SK-N-SH (cell line): ENCODE measurements around the gene ALAS1. TPM values are rescaled to one million over a fixed set of nuclear protein-coding genes. Genes with fewer than 3 reads are reported as not detected.

Experiments
- CTCF ChIA-PET: fragments of 300-600, 350-600 bp; formaldehyde crosslinking; extraction: SDS; loops from one replicate; lab custom pipeline; 2021; lab: Yijun Ruan, JAX
- POLR2A ChIA-PET: fragments of 350-600 bp; sonication (Branson Sonifier 250); formaldehyde crosslinking; extraction: SDS; loops from one replicate; lab custom pipeline; 2020; ENCODE audit warnings: antibody characterized with exemption, inconsistent platforms; lab: Yijun Ruan, JAX
- DNase-seq: peaks from one replicate; pipeline ENCODE4 v3.0.0; 2012
- H2AFZ ChIP-seq: fragments of 200-600 bp; sonication (generic); 2 replicates; pipeline ENCODE4 v1.8.1; 2016; ENCODE audit warnings: antibody characterized with exemption, mild to moderate bottlenecking, low read depth
- H3F3A ChIP-seq: fragments of 200-600 bp; sonication (generic); replicated peaks from 2 replicates; pipeline ENCODE3; 2016; ENCODE audit warnings: antibody characterized with exemption, mild to moderate bottlenecking; ENCODE audit not compliant: insufficient read depth
- H3K27ac ChIP-seq, 2 experiments: fragments of 200-500 bp in 1 of 2; fragments of 200-600 bp in 1 of 2; sonication (Bioruptor generic) in 1 of 2; sonication (generic), shearing (Covaris generic) in 1 of 2; 2 replicates each; pipeline versions ENCODE4 v1.5.1 to v1.6.1; 2014 to 2016; ENCODE audit warnings: low read depth in 2 of 2, inconsistent platforms in 1 of 2, low read length in 1 of 2, mild to moderate bottlenecking in 1 of 2, mixed read lengths in 1 of 2
- H3K27me3 ChIP-seq: fragments of 200-600 bp; sonication (generic), shearing (Covaris generic); 2 replicates; pipeline ENCODE4 v1.6.1; 2016; ENCODE audit warnings: mixed run types; ENCODE audit not compliant: insufficient read depth
- H3K36me3 ChIP-seq, 2 experiments: fragments of 200-500 bp in 1 of 2; fragments of 200-600 bp in 1 of 2; sonication (Bioruptor generic) in 1 of 2; sonication (generic) in 1 of 2; replicated peaks in 1 of 2; 2 replicates each; pipeline versions ENCODE3 to v1.5.1; 2014 to 2016; ENCODE audit warnings: low read length in 1 of 2, mild to moderate bottlenecking in 1 of 2; ENCODE audit not compliant: insufficient read depth in 2 of 2, control insufficient read depth in 1 of 2
- H3K4me1 ChIP-seq, 2 experiments: fragments of 200-500 bp in 1 of 2; fragments of 200-600 bp in 1 of 2; sonication (Bioruptor generic) in 1 of 2; sonication (generic), shearing (Covaris generic) in 1 of 2; 2 replicates each; pipeline versions ENCODE4 v1.5.1 to v1.6.1; 2014 to 2016; ENCODE audit warnings: low read depth in 1 of 2, low read length in 1 of 2, mixed run types in 1 of 2; ENCODE audit not compliant: insufficient read depth in 2 of 2, control insufficient read depth in 1 of 2
- H3K4me2 ChIP-seq: fragments of 200-600 bp; sonication (generic), shearing (Covaris generic); 2 replicates; pipeline ENCODE4 v1.6.1; 2017; ENCODE audit warnings: mixed run types
- H3K4me3 ChIP-seq, 2 experiments: fragments of 200-500 bp in 1 of 2; fragments of 200-600 bp in 1 of 2; sonication (Bioruptor generic) in 1 of 2; sonication (generic), shearing (Covaris generic) in 1 of 2; 2 replicates each; pipeline versions ENCODE4 v1.5.1 to v1.8.1; 2014 to 2016; ENCODE audit warnings: low read depth in 2 of 2, inconsistent platforms in 1 of 2, low read length in 1 of 2, mild to moderate bottlenecking in 1 of 2, mixed read lengths in 1 of 2, moderate library complexity in 1 of 2
- H3K79me2 ChIP-seq: fragments of 200-600 bp; sonication (generic); 2 replicates; pipeline ENCODE4 v1.8.1; 2017; ENCODE audit warnings: mild to moderate bottlenecking; ENCODE audit not compliant: insufficient read depth
- H3K9ac ChIP-seq: fragments of 200-600 bp; sonication (generic); 2 replicates; pipeline ENCODE4 v1.6.1; 2017; ENCODE audit warnings: mixed run types
- H3K9me2 ChIP-seq: fragments of 200-600 bp; sonication (generic); 2 replicates; pipeline ENCODE4 v1.6.1; 2017; ENCODE audit warnings: mixed run types
- H3K9me3 ChIP-seq: fragments of 200-600 bp; sonication (generic); 2 replicates; pipeline ENCODE4 v1.6.1; 2017; ENCODE audit warnings: mixed run types, mild to moderate bottlenecking, moderate library complexity
- H4K20me1 ChIP-seq: fragments of 200-600 bp; sonication (generic); 2 replicates; pipeline ENCODE4 v1.6.1; 2017; ENCODE audit warnings: mild to moderate bottlenecking, mixed run types; ENCODE audit not compliant: insufficient read depth
- CHD2 ChIP-seq: fragments of 150-350 bp; IDR thresholded peaks from 2 replicates; pipeline ENCODE4 v1.6.1; 2018; ENCODE audit warnings: low read length; ENCODE audit not compliant: partially characterized antibody
- EP300 ChIP-seq, 2 experiments: IDR thresholded peaks; 2 replicates each; pipeline versions ENCODE4 v1.4.0 to v1.6.1; 2012; ENCODE audit warnings: borderline replicate concordance in 1 of 2, low read depth in 1 of 2, low read length in 1 of 2
- FOSL2 ChIP-seq: IDR thresholded peaks from 2 replicates; pipeline ENCODE4 v1.4.0; 2012; ENCODE audit warnings: low read depth, mild to moderate bottlenecking, moderate library complexity, borderline replicate concordance
- GABPA ChIP-seq: IDR thresholded peaks from 2 replicates; pipeline ENCODE4 v1.4.0; 2012; ENCODE audit warnings: low read depth, mild to moderate bottlenecking
- GATA2 ChIP-seq: sonication (generic); formaldehyde crosslinking; IDR thresholded peaks from 2 replicates; pipeline ENCODE4 v1.5.0; 2020; ENCODE audit warnings: mild to moderate bottlenecking, missing genetic modification reagents
- MEF2A ChIP-seq: IDR thresholded peaks from 2 replicates; pipeline ENCODE4 v1.4.0; 2012; ENCODE audit warnings: low read depth, borderline replicate concordance
- MXI1 ChIP-seq: IDR thresholded peaks from 2 replicates; pipeline ENCODE4 v1.6.1; 2012; ENCODE audit warnings: mild to moderate bottlenecking, low read depth, low read length, improper control_type of control experiment
- NFIC ChIP-seq: IDR thresholded peaks from 2 replicates; pipeline ENCODE4 v1.4.0; 2012; ENCODE audit warnings: borderline replicate concordance
- POLR2AphosphoS5 ChIP-seq: IDR thresholded peaks from 2 replicates; pipeline ENCODE4 v1.6.1; 2012; ENCODE audit warnings: low read depth, low read length
- RAD21 ChIP-seq: IDR thresholded peaks from 2 replicates; pipeline ENCODE4 v1.6.1; 2012; ENCODE audit warnings: mild to moderate bottlenecking, low read length
- RCOR1 ChIP-seq: fragments of 150-350 bp; IDR thresholded peaks from 2 replicates; pipeline ENCODE4 v1.6.1; 2017; ENCODE audit warnings: antibody characterized with exemption, low read length
- RFX5 ChIP-seq: IDR thresholded peaks from 2 replicates; pipeline ENCODE4 v1.6.1; 2012; ENCODE audit warnings: mild to moderate bottlenecking, improper control_type of control experiment, low read length
- RXRA ChIP-seq: IDR thresholded peaks from 2 replicates; pipeline ENCODE4 v1.4.0; 2012; ENCODE audit warnings: low read depth, mild to moderate bottlenecking, borderline replicate concordance
- SIN3A ChIP-seq: IDR thresholded peaks from 2 replicates; pipeline ENCODE4 v1.6.1; 2012; ENCODE audit warnings: low read depth, mild to moderate bottlenecking, low read length, moderate library complexity, borderline replicate concordance
- SMC3 ChIP-seq: IDR thresholded peaks from 2 replicates; pipeline ENCODE4 v1.6.1; 2012; ENCODE audit warnings: low read depth, low read length, improper control_type of control experiment
- TAF1 ChIP-seq: IDR thresholded peaks from 2 replicates; pipeline ENCODE4 v1.6.1; 2012; ENCODE audit warnings: low read depth, mild to moderate bottlenecking, low read length, moderate library complexity, borderline replicate concordance
- YY1 ChIP-seq: IDR thresholded peaks from 2 replicates; pipeline ENCODE4 v1.4.0; 2012; ENCODE audit warnings: low read depth, mild to moderate bottlenecking
- ZBTB33 ChIP-seq: IDR thresholded peaks from 2 replicates; pipeline ENCODE4 v1.4.0; 2012; ENCODE audit warnings: low read depth, borderline replicate concordance
- WGBS: methylation state at CpG from one replicate; pipeline ENCODE4 v1.1.6; 2017; ENCODE audit warnings: low lambda C conversion rate; 5-methylcytosine and 5-hydroxymethylcytosine counted together
- polyA plus RNA-seq, 3 experiments: library from polyadenylated mRNA; depleted of rRNA; stranded (reverse); fragments of >200 nt; gene quantifications; 2 replicates each; pipeline ENCODE4 v1.2.3, GENCODE V29; 2012
- TF ChIP-seq, protein P1 (sequence below): IDR thresholded peaks from 2 replicates; pipeline ENCODE4 v1.4.0; 2012; ENCODE audit warnings: low read depth, borderline replicate concordance

Gene ALAS1
- polyA plus RNA-seq, 1 of the 3 experiments (the other 2 are of a cell fraction), result 47.9 TPM

DNA sequence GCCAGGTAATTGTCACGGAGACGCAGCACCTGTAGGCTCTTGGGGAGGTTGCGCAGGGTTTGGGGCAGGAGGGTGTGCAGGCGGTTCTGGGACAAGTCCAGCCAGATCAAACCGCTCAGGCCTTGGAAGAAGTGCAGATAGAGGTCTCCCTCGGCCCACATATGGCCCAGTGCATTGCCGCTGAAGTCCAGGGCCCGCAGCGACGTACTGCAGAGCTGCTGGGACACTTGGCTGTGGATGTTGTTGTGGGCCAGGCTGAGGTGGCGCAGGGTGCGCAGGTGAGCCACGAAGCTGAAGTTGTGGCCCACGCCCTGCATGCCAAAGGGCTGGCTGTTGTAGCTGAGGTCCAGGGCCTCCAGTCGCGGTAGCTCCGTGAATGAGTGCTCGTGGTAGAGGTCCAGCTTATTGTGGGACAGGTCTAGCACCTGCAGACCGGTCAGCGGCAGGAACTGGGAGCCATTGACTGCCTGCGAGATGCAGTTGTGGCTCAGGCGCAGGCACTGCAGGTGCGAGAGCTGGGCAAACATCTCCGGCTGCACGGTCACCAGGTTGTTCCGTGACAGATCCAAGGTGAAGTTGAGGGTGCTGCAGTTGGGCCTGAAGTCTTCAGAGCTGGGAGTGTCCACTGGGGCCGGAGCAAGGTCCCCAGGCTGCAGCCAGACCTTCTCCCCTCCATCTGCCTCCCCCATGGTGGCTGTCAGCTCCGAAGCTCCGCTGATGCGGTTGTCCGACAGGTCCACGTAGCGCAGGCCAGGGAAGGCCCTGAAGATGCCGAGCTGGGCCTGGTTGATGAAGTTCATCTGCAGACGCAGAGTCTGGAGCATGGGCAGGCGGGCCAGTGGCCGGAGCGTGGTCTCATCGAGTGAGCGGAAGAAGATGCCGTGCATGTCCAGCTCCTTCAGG lies 24.6 kb downstream of the ALAS1 start:
- no peak for DNase-seq
- no peak overlapping the region for H3K9ac ChIP-seq
- H3K27ac ChIP-seq, result no peak overlapping the region
- no peaks in the 10 kb centered on the region for H3K9me2 ChIP-seq
- no peaks in the 10 kb centered on the region for H3K79me2 ChIP-seq
- H3K36me3 ChIP-seq, result no peaks in the 10 kb centered on the region
- no peaks in the 10 kb centered on the region for H3K9me3 ChIP-seq
- no peaks in the 10 kb centered on the region for H4K20me1 ChIP-seq
- no peak for TF ChIP-seq TAF1
- no peak for TF ChIP-seq YY1
- no peak for TF ChIP-seq RCOR1
- TF ChIP-seq RAD21, result no peak
- TF ChIP-seq SIN3A, result no peak
- no peak for TF ChIP-seq RXRA
- no peak for TF ChIP-seq EP300 (IDR thresholded peaks at IDR 0.05; ENCODE audit: borderline replicate concordance in 1 of 2, low read depth in 1 of 2, low read length in 1 of 2)
- no peak for TF ChIP-seq RFX5
- TF ChIP-seq ZBTB33, result no peak
- TF ChIP-seq MXI1, result no peak
- TF ChIP-seq GATA2 (CRISPR knock-in tag), result no peak
- no peak for TF ChIP-seq GABPA
- no peak for TF ChIP-seq SMC3
- no peak for TF ChIP-seq FOSL2
- no peak for TF ChIP-seq NFIC
- TF ChIP-seq CHD2, result no peak
- TF ChIP-seq, protein P1, sequence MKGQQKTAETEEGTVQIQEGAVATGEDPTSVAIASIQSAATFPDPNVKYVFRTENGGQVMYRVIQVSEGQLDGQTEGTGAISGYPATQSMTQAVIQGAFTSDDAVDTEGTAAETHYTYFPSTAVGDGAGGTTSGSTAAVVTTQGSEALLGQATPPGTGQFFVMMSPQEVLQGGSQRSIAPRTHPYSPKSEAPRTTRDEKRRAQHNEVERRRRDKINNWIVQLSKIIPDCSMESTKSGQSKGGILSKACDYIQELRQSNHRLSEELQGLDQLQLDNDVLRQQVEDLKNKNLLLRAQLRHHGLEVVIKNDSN, result no peak
- TF ChIP-seq POLR2AphosphoS5, result no peak
- TF ChIP-seq MEF2A, result no peak
- ChIA-PET POLR2A (interaction anchor here (0.6 to 1.1 kb wide), 3 partner anchors 20 to 190 kb away, joined by 3 to 4 read pairs (median 3); no protein-coding TSS in a partner anchor), CTCF (interaction anchor here (0.7 to 16.1 kb wide), 10 partner anchors 10 to 225 kb away, joined by 3 to 257 read pairs (median 4); partner anchors contain the start of gene TWF2)
- 94% methylated on average over 17 of the region's 41 CpGs for WGBS
- no peak overlapping the region for H2AFZ ChIP-seq
- H3F3A ChIP-seq, result peaks cover 7% of the 10 kb centered on the region
- no peaks in the 10 kb centered on the region for H3K27me3 ChIP-seq
- no peak overlapping the region for H3K4me2 ChIP-seq
- no peak overlapping the region for H3K4me3 ChIP-seq
- H3K4me1 ChIP-seq, result peaks cover 2 to 8% of the 10 kb centered on the region in 2 experiments; a peak in 2 of 4 replicates
